ENCODE data around the gene TRAPPC12. TPM values are rescaled to one million over a fixed set of nuclear protein-coding genes. Genes with fewer than 3 reads are reported as not detected.
A peak's percentile ranks its signal among the peaks of the same experiment; 100 is the strongest.

The TRAPPC12 gene
- total RNA-seq, 3 donors from 2014 or later = 76.9 to 102 (median 97.8) TPM

GRCh38 chr2:3466966-3467365 is 87.5 kb downstream of the TRAPPC12 start:
- intact Hi-C loops (cut with DNase I, micrococcal nuclease) = no loop called here

DNA sequence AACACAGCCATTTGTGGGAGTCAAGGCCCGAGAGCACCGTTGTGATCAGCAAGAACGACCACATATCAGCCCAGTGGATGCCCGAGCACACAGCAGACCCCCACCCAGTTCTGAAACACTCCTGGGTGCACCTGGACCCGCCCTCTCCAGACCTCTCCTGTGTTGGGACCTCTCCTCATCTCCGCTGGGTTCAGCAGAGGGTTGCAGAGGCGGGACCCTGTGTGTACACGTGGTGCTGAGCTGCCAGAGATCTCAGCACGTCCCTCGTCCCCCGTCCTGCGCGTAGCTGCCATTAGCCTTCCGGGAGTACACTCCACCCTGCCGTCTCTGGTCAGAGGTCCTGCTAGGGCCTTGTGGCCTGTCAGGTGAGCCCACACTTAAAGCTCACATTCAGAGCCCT is 88.2 kb downstream of the TRAPPC12 start:
- ATAC-seq = no peak
- TF ChIP-seq, protein P1, sequence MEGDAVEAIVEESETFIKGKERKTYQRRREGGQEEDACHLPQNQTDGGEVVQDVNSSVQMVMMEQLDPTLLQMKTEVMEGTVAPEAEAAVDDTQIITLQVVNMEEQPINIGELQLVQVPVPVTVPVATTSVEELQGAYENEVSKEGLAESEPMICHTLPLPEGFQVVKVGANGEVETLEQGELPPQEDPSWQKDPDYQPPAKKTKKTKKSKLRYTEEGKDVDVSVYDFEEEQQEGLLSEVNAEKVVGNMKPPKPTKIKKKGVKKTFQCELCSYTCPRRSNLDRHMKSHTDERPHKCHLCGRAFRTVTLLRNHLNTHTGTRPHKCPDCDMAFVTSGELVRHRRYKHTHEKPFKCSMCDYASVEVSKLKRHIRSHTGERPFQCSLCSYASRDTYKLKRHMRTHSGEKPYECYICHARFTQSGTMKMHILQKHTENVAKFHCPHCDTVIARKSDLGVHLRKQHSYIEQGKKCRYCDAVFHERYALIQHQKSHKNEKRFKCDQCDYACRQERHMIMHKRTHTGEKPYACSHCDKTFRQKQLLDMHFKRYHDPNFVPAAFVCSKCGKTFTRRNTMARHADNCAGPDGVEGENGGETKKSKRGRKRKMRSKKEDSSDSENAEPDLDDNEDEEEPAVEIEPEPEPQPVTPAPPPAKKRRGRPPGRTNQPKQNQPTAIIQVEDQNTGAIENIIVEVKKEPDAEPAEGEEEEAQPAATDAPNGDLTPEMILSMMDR (IDR thresholded peaks at IDR 0.05) = no peak
- Histone ChIP-seq H3K9me3 (no peaks in the 10 kb centered on the region), H3K4me3 (no peak overlapping the region), H3K4me1 (ENCODE audit: low read depth) (no peaks in the 10 kb centered on the region), H3K36me3 (ENCODE audit: low read depth) (peaks cover 3% of the 10 kb centered on the region)
- intact Hi-C loops (cut with DNase I, micrococcal nuclease) = no loop called here
- peak in 1 of 3 donors; percentile 24 for DNase-seq

More at GRCh38 chr2:3466966-3467365, 87.5 kb downstream of the TRAPPC12 start:
- Histone ChIP-seq H3K9me3 (no peaks in the 10 kb centered on the region), H3K4me1 (ENCODE audit: low read depth) (no peaks in the 10 kb centered on the region), H3K4me3 (no peak overlapping the region), H3K36me3 (ENCODE audit: low read depth) (peaks cover 3% of the 10 kb centered on the region)
- DNase-seq = peak in 1 of 3 donors; percentile 14
- TF ChIP-seq, protein P1 (IDR thresholded peaks at IDR 0.05) = no peak
- no peak for ATAC-seq

GRCh38 chr2:3468296-3468988 is 88.9 kb downstream of the TRAPPC12 start:
- Histone ChIP-seq H3K4me3 (no peak overlapping the region), H3K9me3 (no peaks in the 10 kb centered on the region), H3K36me3 (ENCODE audit: low read depth) (peaks cover 3% of the 10 kb centered on the region), H3K4me1 (ENCODE audit: low read depth) (no peaks in the 10 kb centered on the region)
- DNase-seq = peak in 1 of 3 donors; percentile 33
- TF ChIP-seq, protein P1 (IDR thresholded peaks at IDR 0.05) = no peak
- ATAC-seq = no peak
- intact Hi-C loops (cut with DNase I, micrococcal nuclease) = no loop called here

- Histone ChIP-seq H3K4me1 (ENCODE audit: low read depth) (no peaks in the 10 kb centered on the region), H3K36me3 (ENCODE audit: low read depth) (peaks cover 3% of the 10 kb centered on the region), H3K9me3 (no peaks in the 10 kb centered on the region), H3K4me3 (no peak overlapping the region)
- TF ChIP-seq, protein P1 (IDR thresholded peaks at IDR 0.05) = no peak
- intact Hi-C loops (cut with DNase I, micrococcal nuclease) = no loop called here
- no peak for ATAC-seq
- DNase-seq = peak in 1 of 3 donors; percentile 34
Measured at GRCh38 chr2:3469486-3469885, 90.0 kb downstream of the TRAPPC12 start.

GRCh38 chr2:3470166-3470651 is 90.7 kb downstream of the TRAPPC12 start:
- H3K4me3 ChIP-seq = no peak overlapping the region
- no peak for ATAC-seq
- intact Hi-C loops (cut with DNase I, micrococcal nuclease) = no loop called here
- peak in 1 of 3 donors; percentile 58 for DNase-seq
- no peaks in the 10 kb centered on the region for H3K9me3 ChIP-seq
- peaks cover 3% of the 10 kb centered on the region for H3K36me3 ChIP-seq (ENCODE audit: low read depth)
- TF ChIP-seq, protein P1 (IDR thresholded peaks at IDR 0.05) = no peak
- H3K4me1 ChIP-seq (ENCODE audit: low read depth) = no peaks in the 10 kb centered on the region

Data from mucosa of descending colon (tissue), 3 donors.